Measurements from ENCODE around the gene RGS3. TPM values are rescaled to one million over a fixed set of nuclear protein-coding genes. Genes with fewer than 3 reads are reported as not detected.

The RGS3 gene
- total RNA-seq, 1 donor from 2014 or later = 18.9 TPM

GRCh38 chr9:113523421-113524141 is 60.1 kb downstream of the RGS3 start:
- H3K9me3 Mint-ChIP-seq (ENCODE audit: unreplicated experiment) = peaks cover 2% of the 10 kb centered on the region
- peaks cover 3% of the 10 kb centered on the region for H3K27me3 Mint-ChIP-seq (ENCODE audit: unreplicated experiment)
- H3K4me3 Mint-ChIP-seq (ENCODE audit: unreplicated experiment) = no peak overlapping the region
- H3K36me3 Mint-ChIP-seq (ENCODE audit: unreplicated experiment) = no peaks in the 10 kb centered on the region
- TF ChIP-seq CTCF (IDR thresholded peaks at IDR 0.05; ENCODE audit: partially characterized antibody, unreplicated experiment) = no peak
- H3K27ac Mint-ChIP-seq (ENCODE audit: unreplicated experiment) = no peak overlapping the region
- no peak for DNase-seq
- peaks cover 14% of the 10 kb centered on the region for H3K4me1 Mint-ChIP-seq (ENCODE audit: low read depth, unreplicated experiment)

- Mint-ChIP-seq H3K36me3 (ENCODE audit: unreplicated experiment) (no peaks in the 10 kb centered on the region), H3K4me1 (ENCODE audit: low read depth, unreplicated experiment) (peaks cover 17% of the 10 kb centered on the region), H3K4me3 (ENCODE audit: unreplicated experiment) (no peak overlapping the region), H3K27me3 (ENCODE audit: unreplicated experiment) (peaks cover 3% of the 10 kb centered on the region), H3K27ac (ENCODE audit: unreplicated experiment) (no peak overlapping the region), H3K9me3 (ENCODE audit: unreplicated experiment) (peaks cover 2% of the 10 kb centered on the region)
- no peak for TF ChIP-seq CTCF (IDR thresholded peaks at IDR 0.05; ENCODE audit: partially characterized antibody, unreplicated experiment)
- no peak for DNase-seq
These were observed 60.9 kb downstream of the RGS3 start for GRCh38 chr9:113524468-113524867.

GRCh38 chr9:113525205-113525604 is 61.7 kb downstream of the RGS3 start:
- no peaks in the 10 kb centered on the region for H3K36me3 Mint-ChIP-seq (ENCODE audit: unreplicated experiment)
- no peak for TF ChIP-seq CTCF (IDR thresholded peaks at IDR 0.05; ENCODE audit: partially characterized antibody, unreplicated experiment)

GRCh38 chr9:113525831-113526230 is 62.3 kb downstream of the RGS3 start:
- no peaks in the 10 kb centered on the region for H3K36me3 Mint-ChIP-seq (ENCODE audit: unreplicated experiment)
- peaks cover 9% of the 10 kb centered on the region for H3K9me3 Mint-ChIP-seq (ENCODE audit: unreplicated experiment)
- DNase-seq = no peak
- H3K4me3 Mint-ChIP-seq (ENCODE audit: unreplicated experiment) = no peak overlapping the region
- no peak for TF ChIP-seq CTCF (IDR thresholded peaks at IDR 0.05; ENCODE audit: partially characterized antibody, unreplicated experiment)
- peaks cover 26% of the 10 kb centered on the region for H3K4me1 Mint-ChIP-seq (ENCODE audit: low read depth, unreplicated experiment)
- no peak overlapping the region for H3K27ac Mint-ChIP-seq (ENCODE audit: unreplicated experiment)
- H3K27me3 Mint-ChIP-seq (ENCODE audit: unreplicated experiment) = peaks cover 7% of the 10 kb centered on the region

More at GRCh38 chr9:113525205-113525604, 61.7 kb downstream of the RGS3 start:
- Mint-ChIP-seq H3K27me3 (ENCODE audit: unreplicated experiment) (peaks cover 5% of the 10 kb centered on the region), H3K4me1 (ENCODE audit: low read depth, unreplicated experiment) (peaks cover 21% of the 10 kb centered on the region), H3K27ac (ENCODE audit: unreplicated experiment) (no peak overlapping the region), H3K9me3 (ENCODE audit: unreplicated experiment) (peaks cover 5% of the 10 kb centered on the region), H3K4me3 (ENCODE audit: unreplicated experiment) (no peak overlapping the region)
- no peak for DNase-seq

GRCh38 chr9:113526231-113526746 is 62.8 kb downstream of the RGS3 start:
- no peak for DNase-seq
- peaks cover 10% of the 10 kb centered on the region for H3K9me3 Mint-ChIP-seq (ENCODE audit: unreplicated experiment)
- TF ChIP-seq CTCF (IDR thresholded peaks at IDR 0.05; ENCODE audit: partially characterized antibody, unreplicated experiment) = no peak
- H3K36me3 Mint-ChIP-seq (ENCODE audit: unreplicated experiment) = no peaks in the 10 kb centered on the region
- no peak overlapping the region for H3K4me3 Mint-ChIP-seq (ENCODE audit: unreplicated experiment)
- peaks cover 27% of the 10 kb centered on the region for H3K4me1 Mint-ChIP-seq (ENCODE audit: low read depth, unreplicated experiment)
- no peak overlapping the region for H3K27ac Mint-ChIP-seq (ENCODE audit: unreplicated experiment)
- H3K27me3 Mint-ChIP-seq (ENCODE audit: unreplicated experiment) = peaks cover 7% of the 10 kb centered on the region
